A549 (cell line): ENCODE results near the gene TLCD3B. TPM values are rescaled to one million over a fixed set of nuclear protein-coding genes. Genes with fewer than 3 reads are reported as not detected.

Experiments used
- ATAC-seq, 2 experiments: fragments of 200-7000 bp in 1 of 2; fragments of >200 bp in 1 of 2; cut with Nextera tagmentation in 1 of 2; cut with Tn5 transposase in 1 of 2; 3 replicates each; pipeline versions ENCODE4 v1.8.0 to v1.9.1; 2018 to 2020; ENCODE audit warnings: mild to moderate bottlenecking in 1 of 2, moderate library complexity in 1 of 2
- CTCF ChIA-PET: fragments of 300-600 bp; sonication (Branson Sonifier 250); formaldehyde crosslinking; extraction: SDS; loops from one replicate; lab custom pipeline; 2021; ENCODE audit warnings: antibody characterized with exemption, inconsistent platforms; lab: Yijun Ruan, JAX
- POLR2A ChIA-PET: fragments of 350-600 bp; formaldehyde crosslinking; extraction: SDS; loops from one replicate; lab custom pipeline; 2021; ENCODE audit warnings: antibody characterized with exemption, inconsistent platforms; lab: Yijun Ruan, JAX
- DNase-seq, 2 experiments: peaks; one replicate each; pipeline versions ENCODE4 v3.0.0 to v3.0.0-alpha.2; 2011 to 2016; ENCODE audit warnings: low read depth in 1 of 2, low spot score in 1 of 2
- FAIRE-seq: peaks from 2 replicates; lab custom pipeline; 2011; peaks lifted over from hg19 to GRCh38; lab: Jason Lieb, UNC
- H3K27ac ChIP-seq, 2 experiments: fragments of >200 bp; sonication (Bioruptor Twin); formaldehyde crosslinking; 3 replicates each; pipeline ENCODE4 v1.5.1; 2016 to 2017
- H3K4me1 ChIP-seq: fragments of >200 bp; sonication (Bioruptor Twin); formaldehyde crosslinking; 3 replicates; pipeline ENCODE4 v1.6.1; 2016
- H3K4me2 ChIP-seq: fragments of >200 bp; sonication (Bioruptor Twin); formaldehyde crosslinking; 3 replicates; pipeline ENCODE4 v1.6.1; 2016
- H3K4me3 ChIP-seq: fragments of >200 bp; sonication (Bioruptor Twin); formaldehyde crosslinking; 3 replicates; pipeline ENCODE4 v1.5.1; 2016
- H3K9me3 ChIP-seq: fragments of >200 bp; sonication (Bioruptor Twin); formaldehyde crosslinking; 3 replicates; pipeline ENCODE4 v1.6.1; 2016
- BHLHE40 ChIP-seq: IDR thresholded peaks from 2 replicates; pipeline ENCODE4 v1.6.1; 2012; ENCODE audit warnings: low read depth, low read length, inconsistent platforms
- CBX2 ChIP-seq: fragments of 200-600 bp; sonication (generic); IDR thresholded peaks from 2 replicates; pipeline ENCODE4 v1.6.1; 2016; ENCODE audit warnings: low read depth, mild to moderate bottlenecking, borderline replicate concordance
- CBX8 ChIP-seq: fragments of 200-600 bp; sonication (generic); IDR thresholded peaks from 2 replicates; pipeline ENCODE4 v1.6.1; 2016
- ESRRA ChIP-seq: fragments of 150-350 bp; IDR thresholded peaks from 2 replicates; pipeline ENCODE4 v1.6.1; 2014; ENCODE audit warnings: mild to moderate bottlenecking, low read length, borderline replicate concordance
- FOSB ChIP-seq: fragments of 250-450 bp; sonication (Bioruptor Pico); IDR thresholded peaks from 2 replicates; pipeline ENCODE4 v1.5.0; 2020; ENCODE audit warnings: mild to moderate bottlenecking, moderate library complexity
- FOSL2 ChIP-seq, 2 experiments: fragments of 450-650 bp in 1 of 2; fragments of >200 bp in 1 of 2; sonication (Bioruptor Twin) in 1 of 2; formaldehyde crosslinking; IDR thresholded peaks; 2 replicates each; pipeline versions ENCODE4 v1.5.0 to v1.6.1; 2016 to 2020; ENCODE audit warnings: mild to moderate bottlenecking in 1 of 2, moderate library complexity in 1 of 2
- GATA3 ChIP-seq: IDR thresholded peaks from 2 replicates; pipeline ENCODE4 v1.6.1; 2012; ENCODE audit warnings: borderline replicate concordance
- HDAC2 ChIP-seq: fragments of 200-600 bp; sonication (generic); IDR thresholded peaks from 2 replicates; pipeline ENCODE4 v1.6.1; 2016
- HOXB13 ChIP-seq: fragments of 250-450 bp; sonication (Bioruptor Pico); IDR thresholded peaks from 2 replicates; pipeline ENCODE4 v1.5.0; 2020; ENCODE audit warnings: low read depth, mild to moderate bottlenecking, moderate library complexity
- MAFK ChIP-seq: fragments of 450-650 bp; IDR thresholded peaks from 2 replicates; pipeline ENCODE4 v1.6.1; 2014; ENCODE audit not compliant: partially characterized antibody
- NFE2L2 ChIP-seq: fragments of 150-350 bp; conservative IDR thresholded peaks from 2 replicates; pipeline ENCODE4 v1.6.1; 2014; ENCODE audit warnings: low read length
- NR3C1 ChIP-seq: fragments of >200 bp; sonication (Bioruptor Twin); formaldehyde crosslinking; IDR thresholded peaks from 3 replicates; pipeline ENCODE4 v1.6.1; 2017
- RAD21 ChIP-seq, 2 experiments: fragments of >200 bp in 1 of 2; sonication (Bioruptor Twin) in 1 of 2; formaldehyde crosslinking in 1 of 2; IDR thresholded peaks in 1 of 2; conservative IDR thresholded peaks in 1 of 2; 2 replicates in 1 of 2; 3 replicates in 1 of 2; pipeline ENCODE4 v1.6.1; 2012 to 2018; ENCODE audit warnings: inconsistent platforms in 1 of 2
- RARB ChIP-seq: fragments of 250-450 bp; sonication (Bioruptor Pico); IDR thresholded peaks from 2 replicates; pipeline ENCODE4 v1.8.0; 2021; ENCODE audit warnings: mild to moderate bottlenecking, moderate library complexity
- SMC3 ChIP-seq: fragments of >200 bp; sonication (Bioruptor Twin); formaldehyde crosslinking; IDR thresholded peaks from 3 replicates; pipeline ENCODE4 v1.6.1; 2018; ENCODE audit warnings: inconsistent platforms
- SREBF2 ChIP-seq: fragments of 450-650 bp; IDR thresholded peaks from 2 replicates; pipeline ENCODE4 v1.6.1; 2014; ENCODE audit warnings: mild to moderate bottlenecking, moderate library complexity
- WGBS: methylation state at CpG from one replicate; pipeline ENCODE4 v1.1.6; 2017; ENCODE audit errors: missing lambda C conversion rate; 5-methylcytosine and 5-hydroxymethylcytosine counted together
- polyA plus RNA-seq, 4 experiments: library from polyadenylated mRNA; depleted of rRNA in 3 of 4; stranded (reverse); fragments of >200 nt; fragmentation: RNase III in 1 of 4; extraction: RNeasy Plus Mini Kit Qiagen cat#74134 plus additional on column Dnase treatment in 1 of 4; gene quantifications; 2 replicates in 3 of 4; 3 replicates in 1 of 4; pipeline ENCODE4 v1.2.3, GENCODE V29; 2011 to 2017
- TF ChIP-seq, protein P1 (sequence below): IDR thresholded peaks from 2 replicates; pipeline ENCODE4 v1.6.1; 2012; ENCODE audit warnings: low read depth, borderline replicate concordance
- TF ChIP-seq, protein P2 (sequence below): fragments of 450-650 bp; IDR thresholded peaks from 2 replicates; pipeline ENCODE4 v1.6.1; 2014; ENCODE audit warnings: antibody characterized with exemption
- TF ChIP-seq, protein P3 (sequence below): fragments of 250-450 bp; sonication (Bioruptor Pico); IDR thresholded peaks from 2 replicates; pipeline ENCODE4 v1.5.0; 2020; ENCODE audit warnings: low read depth, mild to moderate bottlenecking, moderate library complexity
- TF ChIP-seq, protein P4 (sequence below): fragments of >200 bp; sonication (Bioruptor Twin); formaldehyde crosslinking; IDR thresholded peaks from 3 replicates; pipeline ENCODE4 v1.5.1; 2016
- TF ChIP-seq, protein P5 (sequence below): fragments of >200 bp; sonication (Bioruptor Twin); formaldehyde crosslinking; IDR thresholded peaks from 2 replicates; pipeline ENCODE4 v1.6.1; 2016
- TF ChIP-seq, protein P6 (sequence below): IDR thresholded peaks from 2 replicates; pipeline ENCODE4 v1.6.1; 2012

TLCD3B gene
- polyA plus RNA-seq, 2 of the 4 experiments (the other 2 are of a cell fraction), result 0.30 to 0.68 TPM

DNA sequence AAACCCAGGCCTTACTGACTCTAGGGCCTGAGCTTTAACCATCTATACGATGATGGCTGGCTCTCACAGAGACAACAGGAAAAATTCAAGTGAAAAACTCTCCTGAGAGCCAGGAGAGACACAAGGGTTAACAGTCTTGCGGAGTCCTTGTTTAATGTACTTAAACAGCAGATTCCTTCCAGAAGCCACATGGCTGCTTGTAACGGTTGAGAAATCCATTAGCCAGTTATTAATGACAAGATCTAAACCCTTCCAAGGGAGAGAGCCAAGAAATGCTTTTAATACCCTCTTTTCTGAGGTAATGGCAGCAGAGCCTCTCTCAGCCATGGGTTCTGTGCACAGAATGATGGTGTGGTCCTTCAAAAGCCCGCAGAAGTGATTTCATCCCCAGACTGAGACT is 29.3 kb upstream of the TLCD3B start:
- FAIRE-seq (no peak), ATAC-seq (no peak), DNase-seq (no peak)
- H3K4me1 ChIP-seq, result peaks cover 9% of the 10 kb centered on the region; the same call in 2 of the 3 replicates
- H3K27ac ChIP-seq, result no peak overlapping the region
- H3K4me2 ChIP-seq, result no peak overlapping the region
- H3K9me3 ChIP-seq, result no peaks in the 10 kb centered on the region
- 83% methylated on average over 4 of the region's 4 CpGs for WGBS
- H3K4me3 ChIP-seq, result no peak overlapping the region
- TF ChIP-seq, protein P1, sequence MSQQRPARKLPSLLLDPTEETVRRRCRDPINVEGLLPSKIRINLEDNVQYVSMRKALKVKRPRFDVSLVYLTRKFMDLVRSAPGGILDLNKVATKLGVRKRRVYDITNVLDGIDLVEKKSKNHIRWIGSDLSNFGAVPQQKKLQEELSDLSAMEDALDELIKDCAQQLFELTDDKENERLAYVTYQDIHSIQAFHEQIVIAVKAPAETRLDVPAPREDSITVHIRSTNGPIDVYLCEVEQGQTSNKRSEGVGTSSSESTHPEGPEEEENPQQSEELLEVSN, result no peak
- TF ChIP-seq SMC3, result no peak
- TF ChIP-seq NFE2L2, result no peak
- TF ChIP-seq, protein P2, sequence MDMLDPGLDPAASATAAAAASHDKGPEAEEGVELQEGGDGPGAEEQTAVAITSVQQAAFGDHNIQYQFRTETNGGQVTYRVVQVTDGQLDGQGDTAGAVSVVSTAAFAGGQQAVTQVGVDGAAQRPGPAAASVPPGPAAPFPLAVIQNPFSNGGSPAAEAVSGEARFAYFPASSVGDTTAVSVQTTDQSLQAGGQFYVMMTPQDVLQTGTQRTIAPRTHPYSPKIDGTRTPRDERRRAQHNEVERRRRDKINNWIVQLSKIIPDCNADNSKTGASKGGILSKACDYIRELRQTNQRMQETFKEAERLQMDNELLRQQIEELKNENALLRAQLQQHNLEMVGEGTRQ, result no peak
- TF ChIP-seq SREBF2, result no peak
- no peak for TF ChIP-seq FOSL2 (IDR thresholded peaks at IDR 0.05)
- TF ChIP-seq FOSL2 (CRISPR knock-in tag; IDR thresholded peaks at IDR 0.05), result no peak
- no peak for TF ChIP-seq MAFK
- no peak for TF ChIP-seq RARB (CRISPR knock-in tag)
- TF ChIP-seq, protein P3, sequence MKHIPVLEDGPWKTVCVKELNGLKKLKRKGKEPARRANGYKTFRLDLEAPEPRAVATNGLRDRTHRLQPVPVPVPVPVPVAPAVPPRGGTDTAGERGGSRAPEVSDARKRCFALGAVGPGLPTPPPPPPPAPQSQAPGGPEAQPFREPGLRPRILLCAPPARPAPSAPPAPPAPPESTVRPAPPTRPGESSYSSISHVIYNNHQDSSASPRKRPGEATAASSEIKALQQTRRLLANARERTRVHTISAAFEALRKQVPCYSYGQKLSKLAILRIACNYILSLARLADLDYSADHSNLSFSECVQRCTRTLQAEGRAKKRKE (CRISPR knock-in tag), result no peak
- no peak for TF ChIP-seq NR3C1
- no peak for TF ChIP-seq HDAC2
- CTCF ChIA-PET, result interaction anchor here (7.3 to 9.9 kb wide), 2 partner anchors 28 to 31 kb away, joined by 36 to 119 read pairs; partner anchors contain the start of genes TBX6 and TLCD3B
- POLR2A ChIA-PET, result no interaction called here

DNA sequence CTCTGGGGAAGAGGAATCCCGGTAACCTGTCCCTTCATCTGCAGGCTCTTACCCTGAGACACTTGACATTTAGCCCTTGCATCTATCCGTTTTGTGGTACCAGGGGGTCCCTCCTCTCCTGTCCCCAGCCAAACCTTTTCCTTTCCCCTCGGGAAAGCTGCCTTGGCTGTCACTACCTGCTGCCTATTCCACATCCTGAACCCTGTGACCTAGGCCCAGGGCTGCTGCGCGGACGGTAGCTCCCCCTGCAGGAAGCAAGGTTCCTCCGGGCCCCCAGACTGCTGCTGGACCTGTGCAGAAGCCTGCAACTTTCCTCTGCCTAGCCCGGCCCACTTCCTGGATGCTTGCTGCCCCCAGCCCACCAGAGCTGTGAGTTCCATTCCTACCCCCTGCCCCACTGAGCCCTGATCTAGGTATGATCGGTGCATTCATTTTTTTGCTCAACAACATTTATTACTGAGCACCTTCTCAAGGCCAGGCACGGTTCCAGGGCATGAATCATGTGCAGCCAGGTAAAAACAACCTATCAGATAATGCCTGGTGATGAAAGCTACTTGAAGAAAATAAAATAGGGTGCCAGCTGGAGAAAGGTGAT is 24.0 kb upstream of the TLCD3B start:
- no peak for TF ChIP-seq GATA3
- TF ChIP-seq CBX8, result no peak
- no peak for TF ChIP-seq MAFK
- no peak for TF ChIP-seq FOSB
- no peak for TF ChIP-seq CBX2
- TF ChIP-seq, protein P4, sequence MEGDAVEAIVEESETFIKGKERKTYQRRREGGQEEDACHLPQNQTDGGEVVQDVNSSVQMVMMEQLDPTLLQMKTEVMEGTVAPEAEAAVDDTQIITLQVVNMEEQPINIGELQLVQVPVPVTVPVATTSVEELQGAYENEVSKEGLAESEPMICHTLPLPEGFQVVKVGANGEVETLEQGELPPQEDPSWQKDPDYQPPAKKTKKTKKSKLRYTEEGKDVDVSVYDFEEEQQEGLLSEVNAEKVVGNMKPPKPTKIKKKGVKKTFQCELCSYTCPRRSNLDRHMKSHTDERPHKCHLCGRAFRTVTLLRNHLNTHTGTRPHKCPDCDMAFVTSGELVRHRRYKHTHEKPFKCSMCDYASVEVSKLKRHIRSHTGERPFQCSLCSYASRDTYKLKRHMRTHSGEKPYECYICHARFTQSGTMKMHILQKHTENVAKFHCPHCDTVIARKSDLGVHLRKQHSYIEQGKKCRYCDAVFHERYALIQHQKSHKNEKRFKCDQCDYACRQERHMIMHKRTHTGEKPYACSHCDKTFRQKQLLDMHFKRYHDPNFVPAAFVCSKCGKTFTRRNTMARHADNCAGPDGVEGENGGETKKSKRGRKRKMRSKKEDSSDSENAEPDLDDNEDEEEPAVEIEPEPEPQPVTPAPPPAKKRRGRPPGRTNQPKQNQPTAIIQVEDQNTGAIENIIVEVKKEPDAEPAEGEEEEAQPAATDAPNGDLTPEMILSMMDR, result peak; percentile 38
- TF ChIP-seq, protein P5, sequence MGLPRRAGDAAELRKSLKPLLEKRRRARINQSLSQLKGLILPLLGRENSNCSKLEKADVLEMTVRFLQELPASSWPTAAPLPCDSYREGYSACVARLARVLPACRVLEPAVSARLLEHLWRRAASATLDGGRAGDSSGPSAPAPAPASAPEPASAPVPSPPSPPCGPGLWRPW, result no peak
- TF ChIP-seq RAD21 (conservative IDR thresholded peaks at IDR 0.05 in 1 of 2, IDR thresholded peaks at IDR 0.05 in 1 of 2), result peak in 1 of 2 experiments; percentile 50; a peak in 3 of 5 replicates
- TF ChIP-seq, protein P3 (CRISPR knock-in tag), result no peak
- TF ChIP-seq HOXB13 (CRISPR knock-in tag), result no peak
- TF ChIP-seq BHLHE40, result no peak
- no peak for TF ChIP-seq ESRRA
- TF ChIP-seq, protein P6, sequence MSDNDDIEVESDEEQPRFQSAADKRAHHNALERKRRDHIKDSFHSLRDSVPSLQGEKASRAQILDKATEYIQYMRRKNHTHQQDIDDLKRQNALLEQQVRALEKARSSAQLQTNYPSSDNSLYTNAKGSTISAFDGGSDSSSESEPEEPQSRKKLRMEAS, result no peak
- TF ChIP-seq, all 56 proteins: peak for 2
- DNase-seq (peak; percentile 67 to 81), ATAC-seq (peak; percentile 80 to 87), FAIRE-seq (no peak)
- no peaks in the 10 kb centered on the region for H3K9me3 ChIP-seq
- peak overlapping the region; percentile 30; the same call in 2 of the 3 replicates for H3K4me2 ChIP-seq
- peaks cover 22% of the 10 kb centered on the region for H3K4me1 ChIP-seq
- POLR2A ChIA-PET, result interaction anchor here (0.6 to 4.6 kb wide), 3 partner anchors 9 to 101 kb away, joined by 3 to 51 read pairs (median 5); partner anchors contain the start of gene ALDOA
- WGBS, result 34% methylated on average over 9 of the region's 10 CpGs
- no peak overlapping the region for H3K4me3 ChIP-seq
- H3K27ac ChIP-seq, result peak overlapping the region in 1 of 2 experiments; percentile 88; a peak in 1 of 6 replicates
- CTCF ChIA-PET, result interaction anchor here (0.8 to 7.3 kb wide), 15 partner anchors 8 to 363 kb away, joined by 3 to 44 read pairs (median 4); partner anchors contain the start of genes ALDOA, PAGR1, PPP4C and TBX6
